GM12801 (cell line): Measurements from ENCODE around the gene CCSER2.

Source experiments
- CTCF ChIP-seq: IDR thresholded peaks from one replicate; pipeline ENCODE4 v1.5.1; 2011; ENCODE audit warnings: control low read depth; ENCODE audit not compliant: insufficient read length; ENCODE audit errors: extremely low read depth

Gene CCSER2

GRCh38 chr10:84521013-84521412 lies 192.6 kb downstream of the CCSER2 start:
- no peak for TF ChIP-seq CTCF

- no peak for TF ChIP-seq CTCF
These were observed 193.1 kb downstream of the CCSER2 start for GRCh38 chr10:84521468-84521867.

DNA sequence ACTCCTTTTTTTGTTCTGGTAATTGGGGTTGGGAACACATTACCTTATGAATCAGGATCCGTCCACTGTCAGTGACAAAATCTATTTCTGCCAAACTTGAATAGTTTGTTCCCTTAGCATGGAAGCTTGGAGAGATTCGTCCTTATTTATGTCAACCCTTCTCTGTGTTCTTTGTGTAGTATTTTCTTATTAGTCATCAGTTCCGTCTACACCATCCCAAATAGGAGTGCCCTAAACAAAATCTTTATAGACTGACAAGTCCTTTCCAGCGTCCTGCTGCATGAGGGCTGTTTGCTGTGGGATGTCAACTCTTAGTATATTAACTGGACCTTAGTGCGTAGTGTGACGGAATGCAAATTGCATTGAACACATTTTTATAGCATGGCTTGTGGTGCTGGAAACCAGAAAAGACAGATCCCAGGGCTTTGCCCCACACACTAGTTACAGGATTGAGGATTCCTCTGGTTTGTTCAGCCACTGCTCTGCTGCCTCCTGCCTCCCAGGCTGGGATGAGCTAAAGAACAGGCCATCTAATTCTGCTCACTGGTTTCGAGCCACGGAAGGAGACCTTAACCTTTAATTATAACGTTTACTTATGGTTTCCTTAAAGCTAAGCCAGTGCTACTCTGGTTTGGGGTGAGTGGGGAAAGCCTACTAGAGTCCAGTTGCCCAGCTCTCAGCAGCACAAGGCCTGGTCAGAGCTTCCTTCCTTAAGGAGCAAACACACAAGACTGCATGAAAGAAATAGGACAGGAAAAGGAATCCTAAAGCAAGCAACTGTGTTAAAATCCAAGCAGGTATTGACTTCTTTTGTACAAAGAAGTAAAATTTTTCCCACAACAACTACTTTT lies 194.4 kb downstream of the CCSER2 start:
- TF ChIP-seq CTCF, result no peak

DNA sequence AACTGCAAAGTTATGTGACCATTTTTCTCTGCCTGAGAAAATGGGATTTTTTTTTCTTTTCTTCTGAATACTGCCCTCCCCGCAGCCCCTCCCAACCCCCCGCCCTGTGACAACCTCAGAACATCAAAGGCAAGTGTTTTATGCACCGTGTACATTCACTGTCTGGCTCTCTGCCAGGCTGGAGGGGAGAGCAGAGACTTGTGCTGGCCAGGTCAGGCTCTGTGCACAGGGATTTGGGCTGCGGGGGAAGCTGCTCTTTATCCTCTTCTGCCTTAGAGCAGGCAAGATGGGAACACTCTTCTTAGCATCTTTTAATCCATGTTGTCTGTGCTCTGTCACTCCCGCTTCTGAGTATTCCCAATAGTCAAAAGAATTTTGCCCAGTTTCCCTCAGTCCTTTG lies 195.1 kb downstream of the CCSER2 start:
- no peak for TF ChIP-seq CTCF

- TF ChIP-seq CTCF, result no peak
These were observed 196.0 kb downstream of the CCSER2 start for GRCh38 chr10:84524435-84524834.

GRCh38 chr10:84525120-84525806 lies 196.9 kb downstream of the CCSER2 start:
- TF ChIP-seq CTCF, result no peak

GRCh38 chr10:84530724-84531325 lies 202.4 kb downstream of the CCSER2 start:
- TF ChIP-seq CTCF, result no peak
